Measurements from ENCODE around the gene PREX1.

The PREX1 gene

GRCh38 chr20:48625136-48625900, 202.5 kb downstream of the PREX1 start:
- no peak overlapping the region for H3K4me3 ChIP-seq (ENCODE audit: low read length)
- DNase-seq (ENCODE audit: low read depth), result no peak
- TF ChIP-seq, protein P1, sequence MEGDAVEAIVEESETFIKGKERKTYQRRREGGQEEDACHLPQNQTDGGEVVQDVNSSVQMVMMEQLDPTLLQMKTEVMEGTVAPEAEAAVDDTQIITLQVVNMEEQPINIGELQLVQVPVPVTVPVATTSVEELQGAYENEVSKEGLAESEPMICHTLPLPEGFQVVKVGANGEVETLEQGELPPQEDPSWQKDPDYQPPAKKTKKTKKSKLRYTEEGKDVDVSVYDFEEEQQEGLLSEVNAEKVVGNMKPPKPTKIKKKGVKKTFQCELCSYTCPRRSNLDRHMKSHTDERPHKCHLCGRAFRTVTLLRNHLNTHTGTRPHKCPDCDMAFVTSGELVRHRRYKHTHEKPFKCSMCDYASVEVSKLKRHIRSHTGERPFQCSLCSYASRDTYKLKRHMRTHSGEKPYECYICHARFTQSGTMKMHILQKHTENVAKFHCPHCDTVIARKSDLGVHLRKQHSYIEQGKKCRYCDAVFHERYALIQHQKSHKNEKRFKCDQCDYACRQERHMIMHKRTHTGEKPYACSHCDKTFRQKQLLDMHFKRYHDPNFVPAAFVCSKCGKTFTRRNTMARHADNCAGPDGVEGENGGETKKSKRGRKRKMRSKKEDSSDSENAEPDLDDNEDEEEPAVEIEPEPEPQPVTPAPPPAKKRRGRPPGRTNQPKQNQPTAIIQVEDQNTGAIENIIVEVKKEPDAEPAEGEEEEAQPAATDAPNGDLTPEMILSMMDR (conservative IDR thresholded peaks at IDR 0.05; ENCODE audit: low read length), result no peak

DNA sequence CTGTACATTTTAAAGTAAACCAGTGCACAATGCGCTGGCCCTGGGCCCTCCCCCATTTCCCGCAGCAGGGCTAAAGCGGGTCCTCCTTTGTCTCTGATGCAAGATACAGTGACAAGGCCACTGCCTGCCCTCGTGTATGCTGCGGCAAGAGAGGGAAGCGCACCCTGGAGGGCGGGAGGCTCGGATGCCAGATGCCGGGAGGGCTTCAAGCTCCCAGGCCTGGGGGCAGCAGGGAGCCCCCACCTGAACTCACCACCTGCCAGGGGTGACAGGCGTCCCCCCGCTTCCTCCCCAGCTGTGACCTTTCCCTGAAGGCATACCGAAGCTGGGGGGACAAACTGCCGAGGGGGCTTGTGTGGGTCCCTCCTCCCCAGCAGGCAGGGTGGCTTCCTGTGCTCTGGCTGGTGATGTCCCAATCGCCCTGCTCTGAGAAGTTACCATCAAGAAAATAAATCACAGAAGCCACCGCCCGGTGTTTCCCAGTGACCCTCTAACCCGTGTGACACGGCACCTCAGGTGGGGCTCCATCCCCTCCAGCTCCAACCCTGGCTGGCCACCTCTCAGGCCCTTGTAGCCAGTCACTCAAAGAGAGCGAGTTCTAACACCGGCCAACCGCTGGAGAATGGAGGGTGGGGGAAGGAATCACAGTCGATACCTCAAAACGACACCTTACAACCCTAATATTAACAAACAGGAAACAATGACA, 203.3 kb downstream of the PREX1 start:
- no peak for DNase-seq (ENCODE audit: low read depth)
- TF ChIP-seq, protein P1 (conservative IDR thresholded peaks at IDR 0.05; ENCODE audit: low read length), result no peak
- no peak overlapping the region for H3K4me3 ChIP-seq (ENCODE audit: low read length)

GRCh38 chr20:48623906-48624265, 203.9 kb downstream of the PREX1 start:
- no peak for DNase-seq (ENCODE audit: low read depth)
- TF ChIP-seq, protein P1 (conservative IDR thresholded peaks at IDR 0.05; ENCODE audit: low read length), result no peak
- no peak overlapping the region for H3K4me3 ChIP-seq (ENCODE audit: low read length)

- no peak overlapping the region for H3K4me3 ChIP-seq (ENCODE audit: low read length)
- no peak for DNase-seq (ENCODE audit: low read depth)
- TF ChIP-seq, protein P1 (conservative IDR thresholded peaks at IDR 0.05; ENCODE audit: low read length), result no peak
Observed at GRCh38 chr20:48623176-48623905, 204.5 kb downstream of the PREX1 start.

DNA sequence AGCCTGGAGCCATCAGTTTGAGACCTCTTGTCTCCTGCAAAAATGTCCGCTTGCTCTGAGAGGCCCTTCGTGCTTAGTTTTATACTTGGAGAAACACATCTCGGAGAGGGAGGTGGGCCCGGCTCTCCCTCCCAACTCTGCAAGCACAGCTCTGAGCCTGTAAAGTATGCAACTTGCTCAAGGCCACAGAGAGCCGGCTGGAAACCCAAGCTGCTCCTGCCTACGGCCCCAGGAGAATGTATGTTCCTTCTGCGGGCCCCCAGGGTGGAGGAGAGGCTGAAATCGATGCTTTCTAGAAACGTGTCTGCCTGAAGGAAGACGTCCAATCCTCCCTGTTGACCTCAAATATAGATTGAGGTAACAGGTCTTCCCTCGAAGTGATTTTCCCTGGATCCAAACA, 205.4 kb downstream of the PREX1 start:
- TF ChIP-seq, protein P1 (conservative IDR thresholded peaks at IDR 0.05; ENCODE audit: low read length), result no peak
- DNase-seq (ENCODE audit: low read depth), result no peak
- no peak overlapping the region for H3K4me3 ChIP-seq (ENCODE audit: low read length)

- TF ChIP-seq, protein P1 (conservative IDR thresholded peaks at IDR 0.05; ENCODE audit: low read length), result no peak
- peak; percentile 22 for DNase-seq (ENCODE audit: low read depth)
- H3K4me3 ChIP-seq (ENCODE audit: low read length), result no peak overlapping the region
Observed at GRCh38 chr20:48621376-48622078, 206.3 kb downstream of the PREX1 start.

All from AG10803 (cell line).